Activated T-helper 17 cell treated with anti-CD3 and anti-CD28 coated beads, Interleukin-2, amount 50 U/mL, for 72 hours (primary cell): Measurements from ENCODE around the gene ETS1. TPM values are rescaled to one million over a fixed set of nuclear protein-coding genes. Genes with fewer than 3 reads are reported as not detected.

Experiments
- ATAC-seq: fragments of 150-1000 bp; cut with Tn5 transposase; replicated peaks from 2 replicates; pipeline ENCODE4 v1.10.0; 2021; ENCODE audit warnings: mild to moderate bottlenecking, moderate library complexity
- H3K27ac Mint-ChIP-seq: one replicate; pipeline ENCODE4 v1.8.0; 2022; ENCODE audit warnings: mixed read lengths
- H3K27me3 Mint-ChIP-seq: one replicate; pipeline ENCODE4 v1.8.0; 2022; ENCODE audit warnings: mixed read lengths
- H3K36me3 Mint-ChIP-seq: one replicate; pipeline ENCODE4 v1.8.0; 2022; ENCODE audit warnings: low read depth, mild to moderate bottlenecking, mixed read lengths
- H3K4me1 Mint-ChIP-seq: one replicate; pipeline ENCODE4 v1.8.0; 2022; ENCODE audit warnings: mixed read lengths
- H3K4me3 Mint-ChIP-seq: one replicate; pipeline ENCODE4 v1.8.0; 2022; ENCODE audit warnings: mild to moderate bottlenecking, mixed read lengths
- H3K9me3 Mint-ChIP-seq: one replicate; pipeline ENCODE4 v1.8.0; 2022; ENCODE audit warnings: mixed read lengths
- total RNA-seq, 2 donors: library from RNA; stranded (reverse); gene quantifications; one replicate each; pipeline ENCODE4 v1.2.3, GENCODE V29; 2022

The ETS1 gene
- total RNA-seq, 2 donors from 2014 or later, result 309 to 471 TPM

GRCh38 chr11:128474036-128474874 lies 113.1 kb downstream of the ETS1 start:
- Mint-ChIP-seq H3K4me1 (peaks cover 91% of the 10 kb centered on the region), H3K4me3 (peak overlapping the region; percentile 99), H3K9me3 (no peaks in the 10 kb centered on the region), H3K27me3 (no peaks in the 10 kb centered on the region), H3K27ac (peak overlapping the region; percentile 100), H3K36me3 (peaks cover 100% of the 10 kb centered on the region)
- ATAC-seq, result no peak

DNA sequence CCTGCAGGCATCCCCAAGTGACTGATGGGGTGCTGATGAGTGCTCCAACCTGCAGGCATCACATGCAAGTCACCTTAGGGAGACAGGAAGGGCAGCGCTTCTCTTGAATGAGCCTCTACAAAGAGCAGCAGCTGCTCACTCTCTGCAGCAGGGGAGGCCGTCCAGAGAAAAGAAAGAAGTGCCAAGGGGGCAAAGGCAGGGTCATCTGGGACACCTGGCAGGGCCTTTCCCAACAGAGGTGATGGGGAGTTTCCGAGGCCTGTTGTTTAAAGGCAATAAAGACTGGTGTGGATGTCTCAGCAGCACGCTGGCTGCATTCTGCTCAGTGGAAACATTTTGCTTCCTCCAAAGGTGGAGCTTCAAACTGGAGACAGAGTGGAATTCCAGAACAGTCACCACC lies 113.7 kb downstream of the ETS1 start:
- Mint-ChIP-seq H3K27me3 (no peaks in the 10 kb centered on the region), H3K4me1 (peaks cover 88% of the 10 kb centered on the region), H3K4me3 (peak overlapping the region; percentile 99), H3K9me3 (no peaks in the 10 kb centered on the region), H3K27ac (peak overlapping the region; percentile 100), H3K36me3 (peaks cover 100% of the 10 kb centered on the region)
- ATAC-seq, result no peak

DNA sequence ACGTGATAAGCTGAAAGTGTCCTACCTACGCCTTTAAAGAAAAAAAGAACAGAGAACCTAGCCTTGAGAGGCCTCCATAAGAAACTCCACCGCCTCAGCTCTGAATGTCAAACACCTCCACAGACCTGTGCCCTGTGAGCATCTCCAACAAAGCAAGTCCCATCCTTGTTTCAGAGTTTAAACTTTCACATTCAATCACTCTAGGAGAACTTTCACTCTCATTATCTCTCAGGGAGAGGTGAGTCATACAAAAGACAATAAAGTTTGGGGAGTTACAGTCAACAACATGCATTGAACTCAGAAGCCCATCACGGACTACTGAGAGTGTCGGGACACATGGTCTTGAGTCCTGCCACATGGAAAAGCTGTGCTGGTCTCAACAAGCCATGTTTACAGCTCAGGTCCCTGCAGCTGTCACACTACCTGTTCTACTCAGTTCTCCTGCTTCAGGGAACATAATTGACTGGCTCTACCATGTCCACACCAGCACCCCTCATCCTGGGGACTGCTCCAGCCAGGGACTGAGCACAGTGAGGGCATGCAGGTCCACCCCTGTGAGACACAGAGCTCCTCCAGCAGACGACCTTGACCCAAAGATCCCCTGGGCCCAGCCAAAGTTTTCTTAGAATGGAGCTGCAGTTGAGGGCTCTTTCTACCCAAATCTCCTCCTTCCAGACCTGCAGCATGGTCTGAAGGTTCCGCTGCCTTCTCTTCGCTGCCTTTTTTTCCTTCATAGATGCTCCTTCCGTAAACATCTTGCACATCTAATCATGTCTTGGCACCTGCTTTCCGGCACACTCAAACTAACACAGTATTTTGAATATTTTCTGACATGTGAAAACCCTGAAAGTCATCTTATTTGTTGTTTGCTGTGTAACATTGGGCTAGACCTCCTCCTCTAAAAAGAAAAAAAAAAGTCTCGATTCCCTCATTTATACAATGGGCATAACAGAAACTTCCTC lies 114.9 kb downstream of the ETS1 start:
- no peaks in the 10 kb centered on the region for H3K27me3 Mint-ChIP-seq
- peak overlapping the region; percentile 100 for H3K27ac Mint-ChIP-seq
- H3K9me3 Mint-ChIP-seq, result no peaks in the 10 kb centered on the region
- peaks cover 100% of the 10 kb centered on the region for H3K36me3 Mint-ChIP-seq
- peak overlapping the region; percentile 99 for H3K4me3 Mint-ChIP-seq
- peak; percentile 74 for ATAC-seq
- H3K4me1 Mint-ChIP-seq, result peaks cover 87% of the 10 kb centered on the region

GRCh38 chr11:128471138-128471661 lies 116.2 kb downstream of the ETS1 start:
- H3K4me3 Mint-ChIP-seq, result peak overlapping the region; percentile 99
- ATAC-seq, result peak; percentile 15
- H3K4me1 Mint-ChIP-seq, result peaks cover 87% of the 10 kb centered on the region
- peaks cover 100% of the 10 kb centered on the region for H3K36me3 Mint-ChIP-seq
- no peaks in the 10 kb centered on the region for H3K9me3 Mint-ChIP-seq
- peak overlapping the region; percentile 100 for H3K27ac Mint-ChIP-seq
- H3K27me3 Mint-ChIP-seq, result no peaks in the 10 kb centered on the region

DNA sequence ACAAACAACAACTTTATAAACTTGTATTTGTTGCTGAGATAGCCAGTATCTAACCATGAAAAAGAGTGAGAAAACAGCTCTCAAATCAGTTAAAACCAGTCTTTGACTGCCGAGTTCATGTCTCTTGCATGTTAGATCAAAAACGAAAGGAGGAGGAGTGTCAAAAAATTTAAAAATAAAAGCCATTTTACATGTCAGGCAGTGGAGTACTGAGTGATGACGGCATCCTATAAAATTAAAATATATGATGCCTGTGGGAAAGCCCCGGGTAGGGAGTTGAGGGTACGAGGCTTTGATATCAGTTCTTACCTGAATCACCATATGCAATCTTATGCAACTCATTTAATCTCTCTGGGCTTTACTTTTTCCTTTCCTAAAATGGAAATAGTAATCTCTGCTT lies 117.3 kb downstream of the ETS1 start:
- Mint-ChIP-seq H3K4me1 (peaks cover 92% of the 10 kb centered on the region), H3K36me3 (peaks cover 100% of the 10 kb centered on the region), H3K9me3 (no peaks in the 10 kb centered on the region), H3K27me3 (no peaks in the 10 kb centered on the region), H3K27ac (peak overlapping the region; percentile 100), H3K4me3 (peak overlapping the region; percentile 99)
- peak; percentile 29 for ATAC-seq

DNA sequence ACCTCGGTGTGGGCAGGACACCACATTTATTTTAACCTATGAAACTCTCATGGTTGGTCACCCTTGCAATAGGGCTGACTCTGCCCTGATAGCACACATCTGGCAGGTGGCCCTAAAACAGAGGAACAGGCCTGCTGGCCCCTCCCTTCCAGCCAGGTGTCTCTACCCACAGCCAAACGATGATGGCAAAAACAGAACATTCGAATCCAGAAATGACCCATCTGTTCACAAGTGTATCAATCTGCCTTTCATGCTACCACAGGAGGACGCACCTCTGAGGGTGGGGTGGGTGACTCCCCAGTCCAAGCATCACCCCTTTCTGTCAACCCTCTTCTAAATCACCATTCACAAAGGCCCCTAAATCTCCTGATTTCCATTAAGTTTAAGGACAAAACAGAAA lies 118.1 kb downstream of the ETS1 start:
- no peaks in the 10 kb centered on the region for H3K9me3 Mint-ChIP-seq
- H3K27me3 Mint-ChIP-seq, result no peaks in the 10 kb centered on the region
- peak overlapping the region; percentile 100 for H3K27ac Mint-ChIP-seq
- peaks cover 100% of the 10 kb centered on the region for H3K36me3 Mint-ChIP-seq
- H3K4me1 Mint-ChIP-seq, result peaks cover 92% of the 10 kb centered on the region
- ATAC-seq, result peak; percentile 8
- H3K4me3 Mint-ChIP-seq, result peak overlapping the region; percentile 99

- Mint-ChIP-seq H3K4me3 (peak overlapping the region; percentile 99), H3K4me1 (peaks cover 92% of the 10 kb centered on the region), H3K36me3 (peaks cover 100% of the 10 kb centered on the region), H3K27ac (peak overlapping the region; percentile 100), H3K27me3 (no peaks in the 10 kb centered on the region), H3K9me3 (no peaks in the 10 kb centered on the region)
- ATAC-seq, result no peak
Observed at GRCh38 chr11:128468111-128468510, 119.2 kb downstream of the ETS1 start.

DNA sequence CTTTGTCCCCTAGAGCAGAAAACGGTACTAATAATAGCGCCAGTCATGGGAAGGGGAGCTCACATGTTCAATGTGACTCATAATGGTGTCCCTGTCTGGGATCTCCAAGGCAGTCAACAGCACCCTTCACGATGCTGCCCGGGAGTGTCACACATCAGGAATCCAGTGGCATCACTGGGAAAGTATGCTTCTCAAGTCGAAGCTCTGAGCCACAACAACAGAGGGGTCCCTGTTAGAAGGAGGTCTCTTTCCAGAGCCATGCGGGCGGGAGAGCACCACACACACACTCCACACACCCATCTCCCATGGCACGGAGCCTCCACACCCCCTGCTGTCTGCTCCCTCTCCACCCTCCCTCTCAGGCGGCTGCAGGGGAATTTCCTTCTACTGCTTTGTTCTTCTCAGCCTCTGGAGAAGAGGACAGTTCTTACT lies 119.7 kb downstream of the ETS1 start:
- no peaks in the 10 kb centered on the region for H3K9me3 Mint-ChIP-seq
- no peak for ATAC-seq
- H3K27ac Mint-ChIP-seq, result peak overlapping the region; percentile 100

GRCh38 chr11:128467041-128467440 lies 120.3 kb downstream of the ETS1 start:
- Mint-ChIP-seq H3K4me1 (peaks cover 85% of the 10 kb centered on the region), H3K36me3 (peaks cover 100% of the 10 kb centered on the region), H3K4me3 (peak overlapping the region; percentile 99), H3K9me3 (no peaks in the 10 kb centered on the region), H3K27ac (peak overlapping the region; percentile 100), H3K27me3 (no peaks in the 10 kb centered on the region)
- ATAC-seq, result no peak

More for the DNA sequence above, 119.7 kb downstream of the ETS1 start:
- no peaks in the 10 kb centered on the region for H3K27me3 Mint-ChIP-seq
- peaks cover 100% of the 10 kb centered on the region for H3K36me3 Mint-ChIP-seq
- peaks cover 91% of the 10 kb centered on the region for H3K4me1 Mint-ChIP-seq
- H3K4me3 Mint-ChIP-seq, result peak overlapping the region; percentile 99

DNA sequence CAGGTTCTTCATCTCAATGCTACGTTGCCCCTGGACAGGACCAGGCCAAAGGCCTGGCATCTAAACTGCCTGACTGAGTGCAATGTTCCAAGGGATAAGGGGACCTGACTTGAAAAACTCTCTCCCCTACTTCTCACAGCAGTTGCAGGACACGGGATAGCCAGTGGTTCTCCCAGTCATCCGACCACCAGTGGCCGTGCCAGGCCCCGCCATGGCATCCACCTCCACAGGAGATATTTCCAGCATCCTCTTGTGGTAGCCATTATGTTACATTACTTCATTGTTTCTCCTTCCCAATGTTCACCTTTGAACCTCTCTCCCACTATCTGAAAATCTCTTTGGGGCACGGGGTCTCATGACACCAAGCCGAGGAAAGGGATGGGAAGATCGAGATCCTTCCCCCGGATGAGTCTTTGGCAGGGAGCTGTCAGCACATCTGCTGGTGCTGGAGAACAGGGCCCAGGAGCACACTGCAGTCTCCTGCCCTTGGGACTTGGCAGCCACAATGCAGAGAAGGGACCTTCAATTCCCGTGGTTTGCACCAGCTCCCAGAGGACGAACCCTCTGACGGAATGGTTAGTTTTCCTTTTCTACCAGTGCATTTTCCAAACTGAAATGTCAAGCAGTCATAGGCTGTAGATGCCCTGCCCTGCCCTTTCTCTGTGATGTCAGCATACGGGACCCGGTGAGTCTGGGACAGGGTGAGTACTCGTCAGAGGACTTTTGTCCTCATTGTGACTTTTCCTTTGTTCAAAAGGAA lies 121.2 kb downstream of the ETS1 start:
- H3K36me3 Mint-ChIP-seq, result peaks cover 100% of the 10 kb centered on the region
- no peaks in the 10 kb centered on the region for H3K9me3 Mint-ChIP-seq
- H3K27me3 Mint-ChIP-seq, result no peaks in the 10 kb centered on the region
- ATAC-seq, result no peak
- peak overlapping the region; percentile 100 for H3K27ac Mint-ChIP-seq
- H3K4me3 Mint-ChIP-seq, result peak overlapping the region; percentile 99
- peaks cover 79% of the 10 kb centered on the region for H3K4me1 Mint-ChIP-seq

GRCh38 chr11:128465531-128465930 lies 121.8 kb downstream of the ETS1 start:
- Mint-ChIP-seq H3K4me3 (peak overlapping the region; percentile 99), H3K27me3 (no peaks in the 10 kb centered on the region), H3K4me1 (peaks cover 80% of the 10 kb centered on the region), H3K36me3 (peaks cover 100% of the 10 kb centered on the region), H3K9me3 (no peaks in the 10 kb centered on the region), H3K27ac (peak overlapping the region; percentile 100)
- peak; percentile 15 for ATAC-seq

DNA sequence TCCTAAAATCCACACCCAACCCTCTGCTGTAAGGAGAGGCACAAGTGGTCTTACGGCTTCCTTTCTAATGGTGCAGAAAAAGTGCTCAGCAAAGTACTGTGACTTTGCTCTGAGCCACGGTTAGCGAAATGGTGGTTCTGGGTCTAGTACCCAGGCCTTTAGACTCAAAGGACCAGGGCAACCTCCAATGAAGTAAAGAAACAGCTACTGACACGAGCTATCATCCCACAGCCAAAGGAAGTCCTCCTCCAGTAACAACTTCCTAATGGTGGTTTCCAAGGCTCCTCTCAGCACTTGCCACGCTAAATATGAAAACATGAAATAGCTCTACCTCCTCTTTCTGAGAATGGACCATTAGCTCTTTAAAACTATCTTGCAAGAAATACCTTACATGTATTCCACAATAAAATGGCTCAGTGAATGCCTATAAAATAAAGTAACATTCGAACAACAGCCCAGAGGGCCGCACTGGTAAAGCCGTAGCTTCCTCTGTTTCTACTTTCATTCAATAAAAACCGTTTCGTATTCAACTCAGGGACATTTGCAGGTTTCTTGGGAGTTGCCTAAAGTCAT lies 122.4 kb downstream of the ETS1 start:
- peaks cover 100% of the 10 kb centered on the region for H3K36me3 Mint-ChIP-seq
- H3K27me3 Mint-ChIP-seq, result no peaks in the 10 kb centered on the region
- peaks cover 81% of the 10 kb centered on the region for H3K4me1 Mint-ChIP-seq
- H3K4me3 Mint-ChIP-seq, result peak overlapping the region; percentile 99
- peak; percentile 22 for ATAC-seq
- H3K27ac Mint-ChIP-seq, result peak overlapping the region; percentile 100
- H3K9me3 Mint-ChIP-seq, result no peaks in the 10 kb centered on the region

DNA sequence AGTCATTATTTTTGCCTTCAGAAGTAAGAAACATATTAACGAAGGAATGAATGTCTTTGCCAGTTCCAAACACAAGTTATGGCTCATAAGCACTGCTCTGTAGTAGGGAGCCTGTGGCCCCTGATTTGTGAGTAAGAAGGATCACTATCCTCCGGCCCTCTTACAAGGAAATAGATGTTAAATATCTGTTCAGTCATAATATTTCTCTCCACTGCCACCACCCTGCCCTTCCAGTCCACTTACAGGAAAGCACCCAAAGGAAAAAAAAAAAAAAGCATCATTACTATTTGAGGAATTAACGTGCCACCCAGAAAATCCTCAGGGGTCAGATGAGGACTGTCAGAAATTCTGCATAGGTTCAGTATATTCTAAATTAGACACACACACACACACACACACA lies 123.4 kb downstream of the ETS1 start:
- Mint-ChIP-seq H3K9me3 (no peaks in the 10 kb centered on the region), H3K27ac (peak overlapping the region; percentile 100), H3K36me3 (peaks cover 100% of the 10 kb centered on the region), H3K4me1 (peaks cover 78% of the 10 kb centered on the region), H3K27me3 (no peaks in the 10 kb centered on the region), H3K4me3 (peak overlapping the region; percentile 99)
- no peak for ATAC-seq
